Upper lobe of left lung (tissue), 4 donors: Measurements from ENCODE around the gene HTR2C.

Experiments
- EP300 ChIP-seq, 4 donors: sonication (generic); formaldehyde crosslinking; IDR thresholded peaks; one replicate each; pipeline ENCODE4 v1.5.1; 2017; ENCODE audit warnings: antibody characterized with exemption in 4 of 4, control low read depth in 2 of 4
- POLR2AphosphoS5 ChIP-seq, 2 donors: sonication (generic); formaldehyde crosslinking; IDR thresholded peaks; one replicate each; pipeline ENCODE4 v1.5.1; 2017; ENCODE audit warnings: antibody characterized with exemption in 2 of 2
- TF ChIP-seq, protein P1 (sequence below), 6 experiments: fragments of 450-650 bp in 4 of 6; fragments of 200-600 bp in 2 of 6; sonication (generic) in 2 of 6; IDR thresholded peaks; one replicate each; pipeline ENCODE4 v1.5.1; 2016 to 2019; ENCODE audit warnings: antibody characterized with exemption in 6 of 6

- TF ChIP-seq EP300 (IDR thresholded peaks at IDR 0.05) (no peak), POLR2AphosphoS5 (IDR thresholded peaks at IDR 0.05) (no peak)
- TF ChIP-seq, protein P1, sequence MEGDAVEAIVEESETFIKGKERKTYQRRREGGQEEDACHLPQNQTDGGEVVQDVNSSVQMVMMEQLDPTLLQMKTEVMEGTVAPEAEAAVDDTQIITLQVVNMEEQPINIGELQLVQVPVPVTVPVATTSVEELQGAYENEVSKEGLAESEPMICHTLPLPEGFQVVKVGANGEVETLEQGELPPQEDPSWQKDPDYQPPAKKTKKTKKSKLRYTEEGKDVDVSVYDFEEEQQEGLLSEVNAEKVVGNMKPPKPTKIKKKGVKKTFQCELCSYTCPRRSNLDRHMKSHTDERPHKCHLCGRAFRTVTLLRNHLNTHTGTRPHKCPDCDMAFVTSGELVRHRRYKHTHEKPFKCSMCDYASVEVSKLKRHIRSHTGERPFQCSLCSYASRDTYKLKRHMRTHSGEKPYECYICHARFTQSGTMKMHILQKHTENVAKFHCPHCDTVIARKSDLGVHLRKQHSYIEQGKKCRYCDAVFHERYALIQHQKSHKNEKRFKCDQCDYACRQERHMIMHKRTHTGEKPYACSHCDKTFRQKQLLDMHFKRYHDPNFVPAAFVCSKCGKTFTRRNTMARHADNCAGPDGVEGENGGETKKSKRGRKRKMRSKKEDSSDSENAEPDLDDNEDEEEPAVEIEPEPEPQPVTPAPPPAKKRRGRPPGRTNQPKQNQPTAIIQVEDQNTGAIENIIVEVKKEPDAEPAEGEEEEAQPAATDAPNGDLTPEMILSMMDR (IDR thresholded peaks at IDR 0.05): no peak
Measured at GRCh38 chrX:114650351-114650750, 66.5 kb downstream of the HTR2C start.
